H9 (cell line): Measurements from ENCODE around the gene ANXA10. TPM values are rescaled to one million over a fixed set of nuclear protein-coding genes. Genes with fewer than 3 reads are reported as not detected.

Experiments used
- DNase-seq: peaks from one replicate; pipeline ENCODE4 v3.0.0-alpha.2; 2017
- H2AFZ ChIP-seq: one replicate; pipeline ENCODE4 v1.6.1; 2013; ENCODE audit warnings: mild to moderate bottlenecking, low read length, control low read depth, moderate library complexity
- H2AK5ac ChIP-seq: 2 replicates; pipeline ENCODE4 v1.6.1; 2013; ENCODE audit warnings: low read length, control low read depth, mixed read lengths; ENCODE audit not compliant: insufficient read length
- H2BK120ac ChIP-seq: one replicate; pipeline ENCODE4 v1.6.1; 2013; ENCODE audit warnings: low read depth, mild to moderate bottlenecking, low read length, control low read depth, inconsistent platforms; ENCODE audit not compliant: poor library complexity, severe bottlenecking
- H2BK12ac ChIP-seq: 2 replicates; pipeline ENCODE4 v1.6.1; 2013; ENCODE audit warnings: low read length, control low read depth, mixed read lengths, low read depth; ENCODE audit not compliant: insufficient read length
- H2BK15ac ChIP-seq: 2 replicates; pipeline ENCODE4 v1.6.1; 2013; ENCODE audit warnings: low read depth, low read length, control low read depth
- H2BK20ac ChIP-seq: one replicate; pipeline ENCODE4 v1.6.1; 2013; ENCODE audit warnings: low read depth, mild to moderate bottlenecking, low read length, control low read depth, inconsistent platforms; ENCODE audit not compliant: poor library complexity, severe bottlenecking
- H2BK5ac ChIP-seq: 2 replicates; pipeline ENCODE4 v1.6.1; 2013; ENCODE audit warnings: low read length, control low read depth, mixed read lengths; ENCODE audit not compliant: insufficient read length
- H3K14ac ChIP-seq: 2 replicates; pipeline ENCODE4 v1.6.1; 2013; ENCODE audit warnings: low read length, control low read depth; ENCODE audit not compliant: insufficient read depth
- H3K18ac ChIP-seq: 2 replicates; pipeline ENCODE4 v1.6.1; 2013; ENCODE audit warnings: low read depth, mild to moderate bottlenecking, mixed read lengths, low read length, control low read depth; ENCODE audit not compliant: insufficient read length
- H3K23ac ChIP-seq: 2 replicates; pipeline ENCODE4 v1.6.1; 2013; ENCODE audit warnings: low read length, control low read depth, mixed read lengths, low read depth; ENCODE audit not compliant: insufficient read length
- H3K23me2 ChIP-seq: 2 replicates; pipeline ENCODE4 v1.6.1; 2013; ENCODE audit warnings: low read depth, mild to moderate bottlenecking, mixed read lengths, low read length, control low read depth; ENCODE audit not compliant: insufficient read length, poor library complexity, severe bottlenecking
- H3K27ac ChIP-seq: 2 replicates; pipeline ENCODE4 v1.5.1; 2013; ENCODE audit warnings: low read length, control low read depth, mixed read lengths, low read depth; ENCODE audit not compliant: insufficient read length
- H3K27me3 ChIP-seq: 2 replicates; pipeline ENCODE4 v1.6.1; 2013; ENCODE audit warnings: low read length, control low read depth, inconsistent platforms; ENCODE audit not compliant: insufficient read depth
- H3K4ac ChIP-seq: 2 replicates; pipeline ENCODE4 v1.6.1; 2013; ENCODE audit warnings: low read depth, mild to moderate bottlenecking, control low read depth, inconsistent platforms, low read length, moderate library complexity
- H3K4me1 ChIP-seq: 2 replicates; pipeline ENCODE4 v1.6.1; 2013; ENCODE audit warnings: low read length, control low read depth, inconsistent platforms; ENCODE audit not compliant: insufficient read depth
- H3K4me2 ChIP-seq: 2 replicates; pipeline ENCODE4 v1.6.1; 2013; ENCODE audit warnings: low read length, control low read depth, mixed read lengths; ENCODE audit not compliant: insufficient read length, insufficient read depth
- H3K56ac ChIP-seq: 2 replicates; pipeline ENCODE4 v1.6.1; 2013; ENCODE audit warnings: low read depth, mild to moderate bottlenecking, mixed read lengths, low read length, control low read depth; ENCODE audit not compliant: insufficient read length
- H3K79me1 ChIP-seq: 2 replicates; pipeline ENCODE4 v1.6.1; 2013; ENCODE audit warnings: low read depth, mild to moderate bottlenecking, moderate library complexity, low read length, control low read depth, inconsistent platforms; ENCODE audit not compliant: insufficient read depth, poor library complexity, severe bottlenecking
- H3K79me2 ChIP-seq: 2 replicates; pipeline ENCODE4 v1.6.1; 2013; ENCODE audit warnings: low read length, control low read depth, inconsistent platforms; ENCODE audit not compliant: insufficient read depth
- H3K9ac ChIP-seq: 2 replicates; pipeline ENCODE4 v1.6.1; 2013; ENCODE audit warnings: low read length, control low read depth, mixed read lengths; ENCODE audit not compliant: insufficient read length; ENCODE audit errors: extremely low read depth
- H3K9me3 ChIP-seq: one replicate; pipeline ENCODE4 v1.6.1; 2013; ENCODE audit warnings: low read depth, low read length, inconsistent platforms; ENCODE audit not compliant: control insufficient read depth
- H3T11ph ChIP-seq: one replicate; pipeline ENCODE4 v1.6.1; 2013; ENCODE audit warnings: mild to moderate bottlenecking, low read length, control low read depth, inconsistent platforms
- H4K20me1 ChIP-seq: one replicate; pipeline ENCODE4 v1.6.1; 2013; ENCODE audit not compliant: control insufficient read depth, insufficient read length, insufficient read depth
- H4K5ac ChIP-seq: 2 replicates; pipeline ENCODE4 v1.6.1; 2013; ENCODE audit warnings: low read depth, mild to moderate bottlenecking, mixed read lengths, low read length, control low read depth; ENCODE audit not compliant: insufficient read length
- H4K8ac ChIP-seq: replicated peaks from 2 replicates; pipeline ENCODE4 v1.6.1; 2013; ENCODE audit warnings: low read length, control low read depth, mixed read lengths, low read depth; ENCODE audit not compliant: insufficient read length
- H4K91ac ChIP-seq: 2 replicates; pipeline ENCODE4 v1.6.1; 2013; ENCODE audit warnings: low read depth, mild to moderate bottlenecking, moderate library complexity, mixed read lengths, low read length, control low read depth; ENCODE audit not compliant: insufficient read length
- H3K27ac Mint-ChIP-seq, 3 experiments: 2 replicates in 2 of 3; 3 replicates in 1 of 3; pipeline ENCODE4 v1.8.0; 2020 to 2021; ENCODE audit warnings: mixed read lengths in 3 of 3, mild to moderate bottlenecking in 1 of 3, moderate library complexity in 1 of 3
- H3K27me3 Mint-ChIP-seq: 2 replicates; pipeline ENCODE4 v1.8.0; 2021; ENCODE audit warnings: low read depth, mild to moderate bottlenecking, moderate library complexity, mixed read lengths
- H3K36me3 Mint-ChIP-seq, 3 experiments: 2 replicates in 2 of 3; 3 replicates in 1 of 3; pipeline ENCODE4 v1.8.0; 2020 to 2021; ENCODE audit warnings: low read depth in 3 of 3, mixed read lengths in 3 of 3; ENCODE audit not compliant: insufficient read depth in 1 of 3
- H3K4me1 Mint-ChIP-seq, 2 experiments: 2 replicates each; pipeline ENCODE4 v1.8.0; 2020; ENCODE audit warnings: mixed read lengths in 2 of 2
- H3K4me3 Mint-ChIP-seq, 2 experiments: 2 replicates in 1 of 2; 3 replicates in 1 of 2; pipeline ENCODE4 v1.8.0; 2020 to 2021; ENCODE audit warnings: mild to moderate bottlenecking in 2 of 2, mixed read lengths in 2 of 2, moderate library complexity in 1 of 2
- H3K9me3 Mint-ChIP-seq, 2 experiments: 2 replicates in 1 of 2; 3 replicates in 1 of 2; pipeline ENCODE4 v1.8.0; 2020; ENCODE audit warnings: mild to moderate bottlenecking in 2 of 2, mixed read lengths in 2 of 2, moderate library complexity in 1 of 2
- WGBS: extraction: QIAGEN DNeasy Blood & Tissue Kit; methylation state at CpG from one replicate; pipeline ENCODE4 v1.1.7; 2013; ENCODE audit warnings: missing lambda C conversion rate, low lambda C conversion rate, mixed read lengths; ENCODE audit not compliant: insufficient read length; ENCODE audit errors: extremely low coverage; 5-methylcytosine and 5-hydroxymethylcytosine counted together
- total RNA-seq: library from RNA; stranded (reverse); gene quantifications from 2 replicates; pipeline ENCODE4 v1.2.1, GENCODE V29; 2021
- TF ChIP-seq, protein P1 (sequence below): fragments of 200-600 bp; sonication (generic); conservative IDR thresholded peaks from 3 replicates; pipeline ENCODE4 v1.8.0; 2021; ENCODE audit warnings: antibody characterized with exemption, mild to moderate bottlenecking

The ANXA10 gene
- total RNA-seq, 1 experiment from 2014 or later, result not detected

DNA sequence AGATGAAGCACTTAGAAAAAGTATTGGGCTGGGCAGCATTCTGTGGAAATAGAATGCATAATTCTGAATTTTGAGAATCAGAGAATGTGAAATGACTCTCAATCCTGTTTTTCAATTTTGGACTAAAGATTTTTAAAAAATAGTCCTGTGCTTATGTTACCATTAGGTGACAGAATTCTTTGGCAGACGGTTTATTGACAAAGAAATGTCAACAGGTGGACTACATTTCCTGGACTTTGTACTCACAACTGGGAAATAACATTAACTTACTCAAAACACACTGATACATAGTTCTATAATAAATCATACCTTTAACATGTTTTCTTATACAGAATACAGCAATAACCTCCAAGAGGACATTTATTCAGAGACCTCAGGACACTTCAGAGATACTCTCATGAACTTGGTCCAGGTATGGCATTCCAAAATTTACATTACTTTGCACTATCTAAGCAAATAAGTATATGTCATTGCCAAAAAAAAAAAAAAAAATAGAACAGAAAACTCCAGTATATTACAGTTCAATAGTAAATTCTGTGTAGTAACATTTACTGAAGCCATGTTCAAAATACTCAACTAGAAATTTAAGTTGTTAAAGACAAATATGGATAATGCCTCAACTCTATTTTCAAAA is 72.7 kb downstream of the ANXA10 start:
- Histone ChIP-seq H3K18ac (no peak overlapping the region), H4K20me1 (no peaks in the 10 kb centered on the region), H3K27me3 (no peaks in the 10 kb centered on the region), H4K8ac (no peak overlapping the region), H3K9me3 (no peaks in the 10 kb centered on the region), H3K23ac (no peak overlapping the region), H2AFZ (no peak overlapping the region), H2BK120ac (no peak overlapping the region), H2BK15ac (no peak overlapping the region), H2AK5ac (no peak overlapping the region), H3T11ph (no peak overlapping the region), H2BK20ac (no peak overlapping the region), H3K4me1 (no peaks in the 10 kb centered on the region), H2BK5ac (no peak overlapping the region), H4K5ac (no peak overlapping the region), H3K4me2 (no peak overlapping the region), H3K79me2 (no peaks in the 10 kb centered on the region), H3K79me1 (no peaks in the 10 kb centered on the region), H2BK12ac (no peak overlapping the region), H3K14ac (no peak overlapping the region), H3K27ac (no peak overlapping the region), H4K91ac (no peak overlapping the region), H3K56ac (no peak overlapping the region), H3K4ac (no peak overlapping the region), H3K9ac (no peak overlapping the region), H3K23me2 (no peaks in the 10 kb centered on the region)
- Mint-ChIP-seq H3K9me3 (peaks cover 2 to 15% of the 10 kb centered on the region in 2 experiments), H3K27ac (no peak overlapping the region), H3K4me3 (no peak overlapping the region), H3K4me1 (no peaks in the 10 kb centered on the region; a peak in 1 of 4 replicates), H3K27me3 (no peaks in the 10 kb centered on the region), H3K36me3 (peaks cover 0 to 12% (median 3%) of the 10 kb centered on the region in 3 experiments; a peak in 5 of 7 replicates)
- no CpG with 5 or more reads among the region's 1 CpG for WGBS
- DNase-seq, result no peak
- TF ChIP-seq, protein P1, sequence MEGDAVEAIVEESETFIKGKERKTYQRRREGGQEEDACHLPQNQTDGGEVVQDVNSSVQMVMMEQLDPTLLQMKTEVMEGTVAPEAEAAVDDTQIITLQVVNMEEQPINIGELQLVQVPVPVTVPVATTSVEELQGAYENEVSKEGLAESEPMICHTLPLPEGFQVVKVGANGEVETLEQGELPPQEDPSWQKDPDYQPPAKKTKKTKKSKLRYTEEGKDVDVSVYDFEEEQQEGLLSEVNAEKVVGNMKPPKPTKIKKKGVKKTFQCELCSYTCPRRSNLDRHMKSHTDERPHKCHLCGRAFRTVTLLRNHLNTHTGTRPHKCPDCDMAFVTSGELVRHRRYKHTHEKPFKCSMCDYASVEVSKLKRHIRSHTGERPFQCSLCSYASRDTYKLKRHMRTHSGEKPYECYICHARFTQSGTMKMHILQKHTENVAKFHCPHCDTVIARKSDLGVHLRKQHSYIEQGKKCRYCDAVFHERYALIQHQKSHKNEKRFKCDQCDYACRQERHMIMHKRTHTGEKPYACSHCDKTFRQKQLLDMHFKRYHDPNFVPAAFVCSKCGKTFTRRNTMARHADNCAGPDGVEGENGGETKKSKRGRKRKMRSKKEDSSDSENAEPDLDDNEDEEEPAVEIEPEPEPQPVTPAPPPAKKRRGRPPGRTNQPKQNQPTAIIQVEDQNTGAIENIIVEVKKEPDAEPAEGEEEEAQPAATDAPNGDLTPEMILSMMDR, result no peak
